OCI-LY3 (cell line): ENCODE data around the gene MAN1B1.

Experiments
- CTCF ChIP-seq: fragments of 200-600, 300-600 bp; sonication (generic); IDR thresholded peaks from 2 replicates; pipeline ENCODE4 v1.5.1; 2014; ENCODE audit warnings: antibody characterized with exemption, low read length, low read depth
- EZH2phosphoT487 ChIP-seq: fragments of 200-600 bp; shearing (Covaris generic); IDR thresholded peaks from 2 replicates; pipeline ENCODE4 v1.6.1; 2018; ENCODE audit warnings: antibody characterized with exemption, mixed run types, low read depth

GRCh38 chr9:137129456-137130175, 42.8 kb downstream of the MAN1B1 start:
- TF ChIP-seq CTCF (no peak), EZH2phosphoT487 (no peak)
